Esophagus squamous epithelium (tissue), 4 donors: ENCODE measurements around the gene SLC9A9.

ENCODE experiments used
- POLR2A ChIP-seq, 4 donors: fragments of 450-650 bp; IDR thresholded peaks; one replicate each; pipeline ENCODE4 v1.6.1; 2017; ENCODE audit warnings: antibody characterized with exemption in 4 of 4, mild to moderate bottlenecking in 4 of 4, moderate library complexity in 3 of 4
- TF ChIP-seq, protein P1 (sequence below), 6 experiments: fragments of 450-650 bp in 4 of 6; fragments of 200-600 bp in 2 of 6; sonication (generic) in 2 of 6; IDR thresholded peaks; one replicate each; pipeline ENCODE4 v1.5.1; 2016 to 2019; ENCODE audit warnings: antibody characterized with exemption in 6 of 6, mild to moderate bottlenecking in 4 of 6, moderate library complexity in 4 of 6

- TF ChIP-seq, protein P1, sequence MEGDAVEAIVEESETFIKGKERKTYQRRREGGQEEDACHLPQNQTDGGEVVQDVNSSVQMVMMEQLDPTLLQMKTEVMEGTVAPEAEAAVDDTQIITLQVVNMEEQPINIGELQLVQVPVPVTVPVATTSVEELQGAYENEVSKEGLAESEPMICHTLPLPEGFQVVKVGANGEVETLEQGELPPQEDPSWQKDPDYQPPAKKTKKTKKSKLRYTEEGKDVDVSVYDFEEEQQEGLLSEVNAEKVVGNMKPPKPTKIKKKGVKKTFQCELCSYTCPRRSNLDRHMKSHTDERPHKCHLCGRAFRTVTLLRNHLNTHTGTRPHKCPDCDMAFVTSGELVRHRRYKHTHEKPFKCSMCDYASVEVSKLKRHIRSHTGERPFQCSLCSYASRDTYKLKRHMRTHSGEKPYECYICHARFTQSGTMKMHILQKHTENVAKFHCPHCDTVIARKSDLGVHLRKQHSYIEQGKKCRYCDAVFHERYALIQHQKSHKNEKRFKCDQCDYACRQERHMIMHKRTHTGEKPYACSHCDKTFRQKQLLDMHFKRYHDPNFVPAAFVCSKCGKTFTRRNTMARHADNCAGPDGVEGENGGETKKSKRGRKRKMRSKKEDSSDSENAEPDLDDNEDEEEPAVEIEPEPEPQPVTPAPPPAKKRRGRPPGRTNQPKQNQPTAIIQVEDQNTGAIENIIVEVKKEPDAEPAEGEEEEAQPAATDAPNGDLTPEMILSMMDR (IDR thresholded peaks at IDR 0.05) = no peak
- TF ChIP-seq POLR2A (IDR thresholded peaks at IDR 0.05) = no peak
Observed at GRCh38 chr3:143586576-143586975, 261.7 kb downstream of the SLC9A9 start.
